HepG2 (cell line): ENCODE measurements around the gene MYO5B. TPM values are rescaled to one million over a fixed set of nuclear protein-coding genes. Genes with fewer than 3 reads are reported as not detected.

ENCODE experiments used
- CREB3 ChIP-seq: sonication (generic); formaldehyde crosslinking; IDR thresholded peaks from 2 replicates; pipeline ENCODE4 v1.5.0; 2020; ENCODE audit warnings: missing genetic modification reagents
- CREM ChIP-seq, 2 experiments: sonication (generic) in 1 of 2; formaldehyde crosslinking in 1 of 2; IDR thresholded peaks; 2 replicates each; pipeline versions ENCODE4 v1.4.0 to v1.6.1; 2016 to 2020; ENCODE audit warnings: antibody characterized with exemption in 1 of 2, mild to moderate bottlenecking in 1 of 2, missing genetic modification reagents in 1 of 2
- GPBP1L1 ChIP-seq: sonication (generic); formaldehyde crosslinking; IDR thresholded peaks from 2 replicates; pipeline ENCODE4 v1.5.0; 2020; ENCODE audit warnings: mild to moderate bottlenecking, missing genetic modification reagents
- JUNB ChIP-seq: sonication (generic); formaldehyde crosslinking; IDR thresholded peaks from 2 replicates; pipeline ENCODE4 v1.8.0; 2022; ENCODE audit warnings: missing genetic modification reagents, mild to moderate bottlenecking, borderline replicate concordance
- NR1H2 ChIP-seq: sonication (generic); formaldehyde crosslinking; IDR thresholded peaks from 2 replicates; pipeline ENCODE4 v1.8.1; 2022; ENCODE audit warnings: low read depth, missing genetic modification reagents, borderline replicate concordance
- RORA ChIP-seq: sonication (generic); formaldehyde crosslinking; IDR thresholded peaks from 2 replicates; pipeline ENCODE4 v1.5.0; 2020; ENCODE audit warnings: mild to moderate bottlenecking, missing genetic modification reagents, moderate library complexity
- ZNF530 ChIP-seq: sonication (generic); formaldehyde crosslinking; IDR thresholded peaks from 2 replicates; pipeline ENCODE4 v1.5.0; 2020; ENCODE audit warnings: low read depth, mild to moderate bottlenecking, missing genetic modification reagents
- ZNF567 ChIP-seq: sonication (generic); formaldehyde crosslinking; IDR thresholded peaks from 2 replicates; pipeline ENCODE4 v1.8.1; 2023; ENCODE audit warnings: mild to moderate bottlenecking, missing genetic modification reagents, borderline replicate concordance
- ZSCAN9 ChIP-seq: IDR thresholded peaks from 2 replicates; pipeline ENCODE4 v1.6.1; 2016; ENCODE audit warnings: borderline replicate concordance
- polyA plus RNA-seq, 8 experiments: library from polyadenylated mRNA; depleted of rRNA in 3 of 8; stranded (reverse) in 7 of 8; unstranded in 1 of 8; fragments of >200 nt; fragmentation: Illumina TruSeq in 4 of 8; extraction: Trizol in 4 of 8; gene quantifications; 2 replicates each; pipeline versions ENCODE4 v1.2.1 to v1.2.3, GENCODE V29; 2011 to 2016; ENCODE audit warnings: low read depth in 4 of 8, missing spikeins in 1 of 8, mixed read lengths in 1 of 8; ENCODE audit not compliant: insufficient read depth in 1 of 8
- total RNA-seq, 5 experiments: library from RNA; depleted of rRNA; stranded (reverse); fragments of >200 nt; fragmentation: Illumina TruSeq; extraction: Trizol; gene quantifications; 2 replicates each; pipeline ENCODE4 v1.2.3, GENCODE V29; 2016; ENCODE audit warnings: low read depth in 1 of 5
- TF ChIP-seq, protein P1 (sequence below): sonication (generic); formaldehyde crosslinking; IDR thresholded peaks from 2 replicates; pipeline ENCODE4 v1.4.0; 2020; ENCODE audit warnings: mild to moderate bottlenecking, missing genetic modification reagents, borderline replicate concordance
- TF ChIP-seq, protein P2 (sequence below): sonication (generic); formaldehyde crosslinking; IDR thresholded peaks from 2 replicates; pipeline ENCODE4 v1.5.0; 2020; ENCODE audit warnings: mild to moderate bottlenecking, missing genetic modification reagents, borderline replicate concordance
- TF ChIP-seq, protein P3 (sequence below): sonication (generic); formaldehyde crosslinking; IDR thresholded peaks from 2 replicates; pipeline ENCODE4 v1.8.1; 2023; ENCODE audit warnings: mild to moderate bottlenecking, inconsistent platforms, moderate library complexity, missing genetic modification reagents, borderline replicate concordance

MYO5B gene
- total and polyA plus RNA-seq, 2 of the 13 experiments (the other 11 are each of a cell fraction or from before 2014, with no cell fraction given) = 13.1 to 24.0 TPM

GRCh38 chr18:49832221-49832647 lies 362.7 kb downstream of the MYO5B start (continued):
- TF ChIP-seq CREB3 (no peak), ZSCAN9 (CRISPR knock-in tag) (0 out of 2 replicates have a peak, but pooled peaks have one; percentile 23), RORA (CRISPR knock-in tag) (no peak), JUNB (CRISPR knock-in tag) (0 out of 2 replicates have a peak, but pooled peaks have one; percentile 35), ZNF530 (CRISPR knock-in tag) (no peak), CREM (IDR thresholded peaks at IDR 0.05) (peak; percentile 83), CREM (CRISPR knock-in tag; IDR thresholded peaks at IDR 0.05) (no peak), ZNF567 (no peak), GPBP1L1 (CRISPR knock-in tag) (no peak), NR1H2 (CRISPR knock-in tag) (no peak)
- TF ChIP-seq, protein P1, sequence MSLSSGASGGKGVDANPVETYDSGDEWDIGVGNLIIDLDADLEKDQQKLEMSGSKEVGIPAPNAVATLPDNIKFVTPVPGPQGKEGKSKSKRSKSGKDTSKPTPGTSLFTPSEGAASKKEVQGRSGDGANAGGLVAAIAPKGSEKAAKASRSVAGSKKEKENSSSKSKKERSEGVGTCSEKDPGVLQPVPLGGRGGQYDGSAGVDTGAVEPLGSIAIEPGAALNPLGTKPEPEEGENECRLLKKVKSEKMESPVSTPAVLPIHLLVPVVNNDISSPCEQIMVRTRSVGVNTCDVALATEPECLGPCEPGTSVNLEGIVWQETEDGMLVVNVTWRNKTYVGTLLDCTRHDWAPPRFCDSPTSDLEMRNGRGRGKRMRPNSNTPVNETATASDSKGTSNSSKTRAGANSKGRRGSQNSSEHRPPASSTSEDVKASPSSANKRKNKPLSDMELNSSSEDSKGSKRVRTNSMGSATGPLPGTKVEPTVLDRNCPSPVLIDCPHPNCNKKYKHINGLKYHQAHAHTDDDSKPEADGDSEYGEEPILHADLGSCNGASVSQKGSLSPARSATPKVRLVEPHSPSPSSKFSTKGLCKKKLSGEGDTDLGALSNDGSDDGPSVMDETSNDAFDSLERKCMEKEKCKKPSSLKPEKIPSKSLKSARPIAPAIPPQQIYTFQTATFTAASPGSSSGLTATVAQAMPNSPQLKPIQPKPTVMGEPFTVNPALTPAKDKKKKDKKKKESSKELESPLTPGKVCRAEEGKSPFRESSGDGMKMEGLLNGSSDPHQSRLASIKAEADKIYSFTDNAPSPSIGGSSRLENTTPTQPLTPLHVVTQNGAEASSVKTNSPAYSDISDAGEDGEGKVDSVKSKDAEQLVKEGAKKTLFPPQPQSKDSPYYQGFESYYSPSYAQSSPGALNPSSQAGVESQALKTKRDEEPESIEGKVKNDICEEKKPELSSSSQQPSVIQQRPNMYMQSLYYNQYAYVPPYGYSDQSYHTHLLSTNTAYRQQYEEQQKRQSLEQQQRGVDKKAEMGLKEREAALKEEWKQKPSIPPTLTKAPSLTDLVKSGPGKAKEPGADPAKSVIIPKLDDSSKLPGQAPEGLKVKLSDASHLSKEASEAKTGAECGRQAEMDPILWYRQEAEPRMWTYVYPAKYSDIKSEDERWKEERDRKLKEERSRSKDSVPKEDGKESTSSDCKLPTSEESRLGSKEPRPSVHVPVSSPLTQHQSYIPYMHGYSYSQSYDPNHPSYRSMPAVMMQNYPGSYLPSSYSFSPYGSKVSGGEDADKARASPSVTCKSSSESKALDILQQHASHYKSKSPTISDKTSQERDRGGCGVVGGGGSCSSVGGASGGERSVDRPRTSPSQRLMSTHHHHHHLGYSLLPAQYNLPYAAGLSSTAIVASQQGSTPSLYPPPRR (CRISPR knock-in tag) = peak; percentile 91
- TF ChIP-seq, protein P2, sequence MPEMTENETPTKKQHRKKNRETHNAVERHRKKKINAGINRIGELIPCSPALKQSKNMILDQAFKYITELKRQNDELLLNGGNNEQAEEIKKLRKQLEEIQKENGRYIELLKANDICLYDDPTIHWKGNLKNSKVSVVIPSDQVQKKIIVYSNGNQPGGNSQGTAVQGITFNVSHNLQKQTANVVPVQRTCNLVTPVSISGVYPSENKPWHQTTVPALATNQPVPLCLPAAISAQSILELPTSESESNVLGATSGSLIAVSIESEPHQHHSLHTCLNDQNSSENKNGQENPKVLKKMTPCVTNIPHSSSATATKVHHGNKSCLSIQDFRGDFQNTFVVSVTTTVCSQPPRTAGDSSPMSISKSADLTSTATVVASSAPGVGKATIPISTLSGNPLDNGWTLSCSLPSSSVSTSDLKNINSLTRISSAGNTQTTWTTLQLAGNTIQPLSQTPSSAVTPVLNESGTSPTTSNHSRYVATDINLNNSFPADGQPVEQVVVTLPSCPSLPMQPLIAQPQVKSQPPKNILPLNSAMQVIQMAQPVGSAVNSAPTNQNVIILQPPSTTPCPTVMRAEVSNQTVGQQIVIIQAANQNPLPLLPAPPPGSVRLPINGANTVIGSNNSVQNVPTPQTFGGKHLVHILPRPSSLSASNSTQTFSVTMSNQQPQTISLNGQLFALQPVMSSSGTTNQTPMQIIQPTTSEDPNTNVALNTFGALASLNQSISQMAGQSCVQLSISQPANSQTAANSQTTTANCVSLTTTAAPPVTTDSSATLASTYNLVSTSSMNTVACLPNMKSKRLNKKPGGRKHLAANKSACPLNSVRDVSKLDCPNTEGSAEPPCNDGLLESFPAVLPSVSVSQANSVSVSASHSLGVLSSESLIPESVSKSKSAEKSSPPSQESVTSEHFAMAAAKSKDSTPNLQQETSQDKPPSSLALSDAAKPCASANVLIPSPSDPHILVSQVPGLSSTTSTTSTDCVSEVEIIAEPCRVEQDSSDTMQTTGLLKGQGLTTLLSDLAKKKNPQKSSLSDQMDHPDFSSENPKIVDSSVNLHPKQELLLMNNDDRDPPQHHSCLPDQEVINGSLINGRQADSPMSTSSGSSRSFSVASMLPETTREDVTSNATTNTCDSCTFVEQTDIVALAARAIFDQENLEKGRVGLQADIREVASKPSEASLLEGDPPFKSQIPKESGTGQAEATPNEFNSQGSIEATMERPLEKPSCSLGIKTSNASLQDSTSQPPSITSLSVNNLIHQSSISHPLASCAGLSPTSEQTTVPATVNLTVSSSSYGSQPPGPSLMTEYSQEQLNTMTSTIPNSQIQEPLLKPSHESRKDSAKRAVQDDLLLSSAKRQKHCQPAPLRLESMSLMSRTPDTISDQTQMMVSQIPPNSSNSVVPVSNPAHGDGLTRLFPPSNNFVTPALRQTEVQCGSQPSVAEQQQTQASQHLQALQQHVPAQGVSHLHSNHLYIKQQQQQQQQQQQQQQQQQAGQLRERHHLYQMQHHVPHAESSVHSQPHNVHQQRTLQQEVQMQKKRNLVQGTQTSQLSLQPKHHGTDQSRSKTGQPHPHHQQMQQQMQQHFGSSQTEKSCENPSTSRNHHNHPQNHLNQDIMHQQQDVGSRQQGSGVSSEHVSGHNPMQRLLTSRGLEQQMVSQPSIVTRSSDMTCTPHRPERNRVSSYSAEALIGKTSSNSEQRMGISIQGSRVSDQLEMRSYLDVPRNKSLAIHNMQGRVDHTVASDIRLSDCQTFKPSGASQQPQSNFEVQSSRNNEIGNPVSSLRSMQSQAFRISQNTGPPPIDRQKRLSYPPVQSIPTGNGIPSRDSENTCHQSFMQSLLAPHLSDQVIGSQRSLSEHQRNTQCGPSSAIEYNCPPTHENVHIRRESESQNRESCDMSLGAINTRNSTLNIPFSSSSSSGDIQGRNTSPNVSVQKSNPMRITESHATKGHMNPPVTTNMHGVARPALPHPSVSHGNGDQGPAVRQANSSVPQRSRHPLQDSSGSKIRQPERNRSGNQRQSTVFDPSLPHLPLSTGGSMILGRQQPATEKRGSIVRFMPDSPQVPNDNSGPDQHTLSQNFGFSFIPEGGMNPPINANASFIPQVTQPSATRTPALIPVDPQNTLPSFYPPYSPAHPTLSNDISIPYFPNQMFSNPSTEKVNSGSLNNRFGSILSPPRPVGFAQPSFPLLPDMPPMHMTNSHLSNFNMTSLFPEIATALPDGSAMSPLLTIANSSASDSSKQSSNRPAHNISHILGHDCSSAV (CRISPR knock-in tag) = no peak
- TF ChIP-seq, protein P3, sequence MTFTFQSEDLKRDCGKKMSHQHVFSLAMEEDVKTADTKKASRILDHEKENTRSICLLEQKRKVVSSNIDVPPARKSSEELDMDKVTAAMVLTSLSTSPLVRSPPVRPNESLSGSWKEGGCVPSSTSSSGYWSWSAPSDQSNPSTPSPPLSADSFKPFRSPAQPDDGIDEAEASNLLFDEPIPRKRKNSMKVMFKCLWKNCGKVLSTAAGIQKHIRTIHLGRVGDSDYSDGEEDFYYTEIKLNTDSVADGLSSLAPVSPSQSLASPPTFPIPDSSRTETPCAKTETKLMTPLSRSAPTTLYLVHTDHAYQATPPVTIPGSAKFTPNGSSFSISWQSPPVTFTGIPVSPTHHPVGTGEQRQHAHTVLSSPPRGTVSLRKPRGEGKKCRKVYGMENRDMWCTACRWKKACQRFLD (CRISPR knock-in tag) = no peak
